GM11168 (cell line): ENCODE measurements around the gene GAK.

Source experiments
- in situ Hi-C: fragments of 300-500 bp; cut with MboI; formaldehyde crosslinking; loops from one replicate; pipeline ENCODE4 v1.12.0; 2022; ENCODE audit warnings: low sequenced_read_pairs; ENCODE audit not compliant: unreplicated experiment

The GAK gene

GRCh38 chr4:965048-965765, 33.1 kb upstream of the GAK start:
- in situ Hi-C loops, result no loop called here

- in situ Hi-C loops, result no loop called here
Measured at GRCh38 chr4:964346-965025, 32.4 kb upstream of the GAK start.

- in situ Hi-C loops, result no loop called here
Measured at GRCh38 chr4:963276-964225, 31.4 kb upstream of the GAK start.

- in situ Hi-C loops, result no loop called here
Measured at GRCh38 chr4:962231-963208, 30.4 kb upstream of the GAK start.

GRCh38 chr4:961351-962230, 29.5 kb upstream of the GAK start:
- in situ Hi-C loops, result no loop called here

GRCh38 chr4:960636-961350, 28.7 kb upstream of the GAK start:
- in situ Hi-C loops, result no loop called here

- in situ Hi-C loops, result no loop called here
Measured at GRCh38 chr4:960140-960635, 28.1 kb upstream of the GAK start.

GRCh38 chr4:959338-960139, 27.4 kb upstream of the GAK start:
- in situ Hi-C loops, result no loop called here

GRCh38 chr4:958696-959337, 26.7 kb upstream of the GAK start:
- in situ Hi-C loops, result no loop called here

- in situ Hi-C loops, result no loop called here
Measured at GRCh38 chr4:958314-958665, 26.2 kb upstream of the GAK start.

- in situ Hi-C loops, result no loop called here
Measured at GRCh38 chr4:957581-958313, 25.6 kb upstream of the GAK start.

- in situ Hi-C loops, result no loop called here
Measured at GRCh38 chr4:957231-957580, 25.1 kb upstream of the GAK start.

- in situ Hi-C loops, result no loop called here
Measured at GRCh38 chr4:956531-957230, 24.6 kb upstream of the GAK start.

- in situ Hi-C loops, result no loop called here
Measured at GRCh38 chr4:955931-956381, 23.8 kb upstream of the GAK start.

- in situ Hi-C loops, result no loop called here
Measured at GRCh38 chr4:955161-955921, 23.2 kb upstream of the GAK start.
